Lung (tissue), 12 donors: ENCODE results near the gene MRPL19. TPM values are rescaled to one million over a fixed set of nuclear protein-coding genes. Genes with fewer than 3 reads are reported as not detected.

ENCODE experiments used
- ATAC-seq: fragments of 200-7000 bp; cut with Tn5 transposase; one replicate; pipeline ENCODE4 v1.9.1; 2020; ENCODE audit warnings: moderate number of reproducible peaks; ENCODE audit not compliant: insufficient read depth, low FRiP score
- DNase-seq, 3 donors: peaks; one replicate each; pipeline ENCODE4 v3.0.0-alpha.2; 2013 to 2017
- H3K27ac ChIP-seq, 2 donors: one replicate each; pipeline ENCODE4 v1.5.1; 2013; ENCODE audit warnings: mild to moderate bottlenecking in 2 of 2, moderate library complexity in 2 of 2, control low read depth in 1 of 2, inconsistent platforms in 1 of 2, low read depth in 1 of 2, low read length in 1 of 2
- H3K27me3 ChIP-seq, 3 donors: one replicate each; pipeline ENCODE4 v1.5.1; 2013; ENCODE audit warnings: low read length in 2 of 3; ENCODE audit not compliant: control insufficient read depth in 3 of 3, insufficient read depth in 3 of 3
- H3K36me3 ChIP-seq, 4 donors: one replicate each; pipeline ENCODE4 v1.5.1; 2013; ENCODE audit warnings: low read length in 4 of 4, mild to moderate bottlenecking in 1 of 4, moderate library complexity in 1 of 4; ENCODE audit not compliant: control insufficient read depth in 4 of 4, insufficient read depth in 4 of 4
- H3K4me1 ChIP-seq, 5 donors: one replicate each; pipeline ENCODE4 v1.5.1; 2013; ENCODE audit warnings: low read length in 5 of 5, mild to moderate bottlenecking in 2 of 5, moderate library complexity in 1 of 5; ENCODE audit not compliant: control insufficient read depth in 5 of 5, insufficient read depth in 5 of 5
- H3K4me3 ChIP-seq: one replicate; pipeline ENCODE4 v1.5.1; 2013; ENCODE audit warnings: mild to moderate bottlenecking, control low read depth, moderate library complexity
- H3K9ac ChIP-seq, 2 donors: one replicate each; pipeline ENCODE4 v1.5.1; 2013; ENCODE audit warnings: low read length in 2 of 2, control low read depth in 1 of 2; ENCODE audit not compliant: insufficient read depth in 1 of 2
- H3K9me3 ChIP-seq, 4 donors: one replicate each; pipeline ENCODE4 v1.5.1; 2013; ENCODE audit warnings: low read length in 3 of 4, mild to moderate bottlenecking in 1 of 4, moderate library complexity in 1 of 4; ENCODE audit not compliant: control insufficient read depth in 4 of 4, insufficient read depth in 3 of 4
- WGBS, 2 donors: extraction: QIAGEN DNeasy Blood & Tissue Kit; methylation state at CpG; one replicate each; pipeline ENCODE4 v1.1.7; 2013; 5-methylcytosine and 5-hydroxymethylcytosine counted together
- polyA plus RNA-seq, 2 donors: library from polyadenylated mRNA; stranded (reverse); fragments of 200-250 nt; gene quantifications; one replicate each; pipeline ENCODE4 v1.2.1, GENCODE V29; 2013
- total RNA-seq, 2 donors: library from RNA; depleted of rRNA in 1 of 2; stranded (reverse); fragments of >200 nt in 1 of 2; gene quantifications; one replicate each; pipeline ENCODE4 v1.2.1, GENCODE V29; 2014 to 2021
- TF ChIP-seq, protein P1 (sequence below): IDR thresholded peaks from 2 replicates; pipeline ENCODE4 v1.5.1; 2012; ENCODE audit warnings: mild to moderate bottlenecking; ENCODE audit errors: control extremely low read depth, extremely low read depth
- donor health status: control.
- donor health status: control.
- donor health status: Bipolar disorder and iron deficiency.
- donor health status: healthy.
- donor health status: DM: yes; HTN: yes; CAD: no.

The MRPL19 gene
- total and polyA plus RNA-seq, 4 donors: 14.9 to 65.0 (median 33.3) TPM

DNA sequence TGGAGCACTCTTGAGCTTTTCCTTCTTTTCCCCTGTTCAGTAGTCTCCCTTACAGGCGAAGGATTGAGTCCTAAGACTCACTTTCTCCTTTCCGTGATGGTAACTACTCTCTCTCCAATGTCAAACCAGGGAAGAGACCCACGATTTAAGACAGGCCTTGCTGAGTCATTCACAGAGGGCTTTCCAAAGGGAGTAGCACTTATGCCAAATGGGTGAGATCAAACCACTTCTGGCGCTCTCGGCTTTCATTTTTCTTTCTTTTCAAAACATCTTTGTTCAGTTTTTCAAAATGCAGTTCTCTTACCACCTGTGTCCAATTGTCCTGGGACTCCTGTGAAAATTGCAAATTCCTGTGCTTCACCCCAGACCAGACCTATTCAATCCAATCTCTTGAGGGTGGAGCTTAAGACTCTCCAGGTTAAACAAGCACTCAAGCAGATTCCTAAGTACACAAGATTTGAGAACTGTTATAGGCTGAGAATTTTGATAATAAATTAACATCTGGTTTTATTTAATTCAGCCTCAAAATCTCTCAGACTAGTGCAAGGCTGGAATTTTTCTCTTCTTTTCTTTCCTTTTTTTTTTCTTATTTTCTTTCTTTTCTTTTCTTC is 14.4 kb upstream of the MRPL19 start:
- Histone ChIP-seq H3K27ac (no peak overlapping the region), H3K9me3 (no peaks in the 10 kb centered on the region), H3K4me1 (peaks cover 0 to 10% (median 0%) of the 10 kb centered on the region in 5 donors), H3K9ac (no peak overlapping the region), H3K36me3 (no peaks in the 10 kb centered on the region), H3K4me3 (no peak overlapping the region), H3K27me3 (no peaks in the 10 kb centered on the region)
- DNase-seq (peak in 2 of 3 donors; percentile 25 to 39), ATAC-seq (no peak)
- 60 to 79% methylated on average over 5 of the region's 5 CpGs for WGBS, 2 donors
- TF ChIP-seq, protein P1, sequence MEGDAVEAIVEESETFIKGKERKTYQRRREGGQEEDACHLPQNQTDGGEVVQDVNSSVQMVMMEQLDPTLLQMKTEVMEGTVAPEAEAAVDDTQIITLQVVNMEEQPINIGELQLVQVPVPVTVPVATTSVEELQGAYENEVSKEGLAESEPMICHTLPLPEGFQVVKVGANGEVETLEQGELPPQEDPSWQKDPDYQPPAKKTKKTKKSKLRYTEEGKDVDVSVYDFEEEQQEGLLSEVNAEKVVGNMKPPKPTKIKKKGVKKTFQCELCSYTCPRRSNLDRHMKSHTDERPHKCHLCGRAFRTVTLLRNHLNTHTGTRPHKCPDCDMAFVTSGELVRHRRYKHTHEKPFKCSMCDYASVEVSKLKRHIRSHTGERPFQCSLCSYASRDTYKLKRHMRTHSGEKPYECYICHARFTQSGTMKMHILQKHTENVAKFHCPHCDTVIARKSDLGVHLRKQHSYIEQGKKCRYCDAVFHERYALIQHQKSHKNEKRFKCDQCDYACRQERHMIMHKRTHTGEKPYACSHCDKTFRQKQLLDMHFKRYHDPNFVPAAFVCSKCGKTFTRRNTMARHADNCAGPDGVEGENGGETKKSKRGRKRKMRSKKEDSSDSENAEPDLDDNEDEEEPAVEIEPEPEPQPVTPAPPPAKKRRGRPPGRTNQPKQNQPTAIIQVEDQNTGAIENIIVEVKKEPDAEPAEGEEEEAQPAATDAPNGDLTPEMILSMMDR: no peak

DNA sequence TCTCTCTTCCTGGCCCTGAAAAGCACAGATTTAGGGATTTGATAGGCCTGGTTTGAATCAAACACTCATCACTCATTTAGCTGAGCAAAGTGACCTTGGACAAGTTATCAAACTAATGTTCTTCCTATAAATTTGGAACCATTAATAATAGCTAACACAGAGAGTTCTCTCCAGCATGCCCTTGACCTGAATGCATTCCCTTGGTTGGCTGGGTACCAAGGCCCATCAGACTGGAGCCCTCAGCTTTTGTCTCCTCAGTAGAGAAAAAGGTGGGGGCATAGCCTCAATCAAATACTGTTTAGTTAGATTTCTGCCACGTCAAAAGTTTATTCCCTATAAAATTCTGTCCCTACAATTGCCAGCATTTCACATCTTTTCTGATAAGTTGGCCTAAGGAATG is 13.8 kb upstream of the MRPL19 start:
- ATAC-seq: no peak

DNA sequence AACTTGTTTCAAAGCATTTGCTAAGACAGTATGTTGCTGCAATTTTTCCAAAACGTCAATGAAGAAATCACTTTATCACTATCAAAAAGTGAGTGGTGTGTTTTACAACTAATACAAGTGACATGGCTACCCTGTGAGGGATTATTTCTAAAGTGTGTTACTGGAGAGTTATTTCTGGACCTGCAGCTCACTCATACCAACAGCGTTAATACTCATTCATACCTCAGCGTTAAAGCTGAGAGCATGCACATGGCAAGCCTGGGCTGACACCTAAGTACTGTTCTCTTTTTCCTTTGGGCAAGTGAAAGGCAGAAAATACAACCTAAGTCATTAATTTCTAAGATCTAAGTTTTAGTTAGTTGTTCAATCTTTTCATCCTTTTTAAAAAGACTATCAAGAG is 13.0 kb upstream of the MRPL19 start:
- no peak for ATAC-seq
- Histone ChIP-seq H3K4me3 (no peak overlapping the region), H3K36me3 (no peaks in the 10 kb centered on the region), H3K27ac (no peak overlapping the region), H3K27me3 (no peaks in the 10 kb centered on the region), H3K9me3 (no peaks in the 10 kb centered on the region), H3K9ac (no peak overlapping the region), H3K4me1 (peaks cover 0 to 10% (median 0%) of the 10 kb centered on the region in 5 donors)
- DNase-seq: no peak
- TF ChIP-seq, protein P1: no peak
- 56 to 63% methylated on average over 3 of the region's 3 CpGs for WGBS, 2 donors

More for the DNA sequence above, 13.8 kb upstream of the MRPL19 start:
- Histone ChIP-seq H3K27me3 (no peaks in the 10 kb centered on the region), H3K4me3 (no peak overlapping the region), H3K4me1 (peaks cover 0 to 10% (median 0%) of the 10 kb centered on the region in 5 donors), H3K27ac (no peak overlapping the region), H3K36me3 (no peaks in the 10 kb centered on the region), H3K9me3 (no peaks in the 10 kb centered on the region), H3K9ac (no peak overlapping the region)
- no peak for DNase-seq
- WGBS, 2 donors: 59 to 74% methylated on average over 1 of the region's 1 CpG
- TF ChIP-seq, protein P1: no peak

DNA sequence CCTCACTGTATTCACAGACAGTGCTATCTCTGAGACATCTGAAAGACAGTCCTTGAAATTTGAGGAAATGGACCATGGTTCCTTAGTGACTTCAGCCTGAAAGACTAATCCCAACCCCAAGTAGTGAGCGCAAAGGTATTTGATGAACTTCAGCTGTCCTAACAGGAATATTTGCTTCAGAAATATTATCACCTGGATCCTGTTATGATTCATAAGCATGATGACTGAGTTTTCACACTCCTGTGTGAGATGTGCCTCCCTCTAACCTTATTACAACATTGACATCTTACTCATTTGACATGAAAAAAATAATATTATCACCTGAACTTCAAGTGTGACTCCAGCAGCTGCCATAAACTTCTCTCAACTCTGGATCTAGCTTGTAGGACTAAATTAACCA is 11.6 kb upstream of the MRPL19 start:
- Histone ChIP-seq H3K27ac (no peak overlapping the region), H3K4me1 (peaks cover 0 to 10% (median 0%) of the 10 kb centered on the region in 5 donors), H3K4me3 (no peak overlapping the region), H3K9ac (no peak overlapping the region), H3K9me3 (no peaks in the 10 kb centered on the region), H3K36me3 (no peaks in the 10 kb centered on the region), H3K27me3 (no peaks in the 10 kb centered on the region)
- DNase-seq: no peak
- TF ChIP-seq, protein P1: no peak
- 0 to 67% methylated on average over 1 of the region's 1 CpG for WGBS, 2 donors
- no peak for ATAC-seq
